Activated naive CD4-positive, alpha-beta T cell treated with anti-CD3 and anti-CD28 coated beads for 36 hours (primary cell): ENCODE measurements around the gene IFNA14. TPM values are rescaled to one million over a fixed set of nuclear protein-coding genes. Genes with fewer than 3 reads are reported as not detected.
A peak's percentile ranks its signal among the peaks of the same experiment; 100 is the strongest.
"Not testable (repeated sequence)": the region's sequence is repeated elsewhere in the genome, so short reads cannot be mapped to it uniquely, and the experiment has no call there.

Experiments
- CTCF ChIA-PET: fragments of 350-600 bp; sonication (Branson Sonifier 250); formaldehyde crosslinking; loops from one replicate; lab custom pipeline; 2021; ENCODE audit warnings: antibody characterized with exemption; lab: Charles Lee
- DNase-seq: peaks from one replicate; pipeline ENCODE4 v3.0.0-alpha.2; 2020
- H3K27ac Mint-ChIP-seq: one replicate; pipeline ENCODE4 v1.8.0; 2021; ENCODE audit warnings: mild to moderate bottlenecking, mixed read lengths
- H3K27me3 Mint-ChIP-seq: one replicate; pipeline ENCODE4 v1.8.0; 2021; ENCODE audit warnings: low read depth, mixed read lengths
- H3K36me3 Mint-ChIP-seq: one replicate; pipeline ENCODE4 v1.8.0; 2021; ENCODE audit warnings: low read depth, mixed read lengths
- H3K4me1 Mint-ChIP-seq: one replicate; pipeline ENCODE4 v1.8.0; 2021; ENCODE audit warnings: low read depth, mixed read lengths
- H3K4me3 Mint-ChIP-seq: one replicate; pipeline ENCODE4 v1.8.0; 2021; ENCODE audit warnings: mild to moderate bottlenecking, moderate library complexity, mixed read lengths
- H3K9me3 Mint-ChIP-seq: one replicate; pipeline ENCODE4 v1.8.0; 2021; ENCODE audit warnings: mixed read lengths
- intact Hi-C: fragments of 100-400 bp; cut with micrococcal nuclease; formaldehyde crosslinking; loops from one replicate; pipeline ENCODE4 v1.15.1; 2023
- total RNA-seq, 2 experiments: library from RNA; stranded (reverse); gene quantifications; one replicate each; pipeline ENCODE4 v1.2.3, GENCODE V29; 2021

Gene IFNA14
- total RNA-seq, 2 experiments from 2014 or later = not detected

- H3K27me3 Mint-ChIP-seq = peaks cover 3% of the 10 kb centered on the region
- DNase-seq = no peak
- H3K27ac Mint-ChIP-seq = no peak overlapping the region
- intact Hi-C loops = loop anchor here (2.0 kb wide), 2 partner anchors 57 to 145 kb away; no protein-coding TSS in a partner anchor
- no peaks in the 10 kb centered on the region for H3K36me3 Mint-ChIP-seq
- no peaks in the 10 kb centered on the region for H3K9me3 Mint-ChIP-seq
- CTCF ChIA-PET = interaction anchor here (0.7 to 3.3 kb wide), 9 partner anchors 11 to 196 kb away, joined by 3 to 14 read pairs (median 5); partner anchors contain the start of gene IFNA14
- H3K4me3 Mint-ChIP-seq = no peak overlapping the region
- H3K4me1 Mint-ChIP-seq = peaks cover 4% of the 10 kb centered on the region
Measured at GRCh38 chr9:21251638-21252037, 11.8 kb upstream of the IFNA14 start.

GRCh38 chr9:21251190-21251589 lies 11.4 kb upstream of the IFNA14 start:
- no peak for DNase-seq
- intact Hi-C loops = no loop called here
- no peak overlapping the region for H3K27ac Mint-ChIP-seq
- peaks cover 4% of the 10 kb centered on the region for H3K4me1 Mint-ChIP-seq
- H3K9me3 Mint-ChIP-seq = no peaks in the 10 kb centered on the region
- H3K4me3 Mint-ChIP-seq = no peak overlapping the region
- CTCF ChIA-PET = interaction anchor here (0.7 to 3.3 kb wide), 6 partner anchors 11 to 69 kb away, joined by 3 to 14 read pairs (median 8); partner anchors contain the start of gene IFNA14
- peaks cover 3% of the 10 kb centered on the region for H3K27me3 Mint-ChIP-seq
- no peaks in the 10 kb centered on the region for H3K36me3 Mint-ChIP-seq

GRCh38 chr9:21244836-21245235 lies 5.0 kb upstream of the IFNA14 start:
- H3K4me1 Mint-ChIP-seq = no peaks in the 10 kb centered on the region
- H3K9me3 Mint-ChIP-seq = no peaks in the 10 kb centered on the region
- intact Hi-C loops = no loop called here
- CTCF ChIA-PET = interaction anchor here (1.2 kb wide), 1 partner anchor 151 kb away, joined by 4 read pairs; no protein-coding TSS in a partner anchor
- no peak for DNase-seq
- H3K27ac Mint-ChIP-seq = no peak overlapping the region
- H3K36me3 Mint-ChIP-seq = no peaks in the 10 kb centered on the region
- no peak overlapping the region for H3K4me3 Mint-ChIP-seq
- peaks cover 6% of the 10 kb centered on the region for H3K27me3 Mint-ChIP-seq

- DNase-seq, H3K27ac Mint-ChIP-seq, H3K9me3 Mint-ChIP-seq, H3K4me1 Mint-ChIP-seq, H3K36me3 Mint-ChIP-seq, H3K27me3 Mint-ChIP-seq, H3K4me3 Mint-ChIP-seq: not testable (repeated sequence)
- CTCF ChIA-PET = interaction anchor here (0.8 to 2.4 kb wide), 18 partner anchors 13 to 231 kb away, joined by 3 to 10 read pairs (median 5); partner anchors contain the start of gene IFNA8
- intact Hi-C loops = loop anchor here (1.0 to 5.0 kb wide), 4 partner anchors 81 to 553 kb away; no protein-coding TSS in a partner anchor
Measured at GRCh38 chr9:21236360-21236714, 3.5 kb downstream of the IFNA14 start.

DNA sequence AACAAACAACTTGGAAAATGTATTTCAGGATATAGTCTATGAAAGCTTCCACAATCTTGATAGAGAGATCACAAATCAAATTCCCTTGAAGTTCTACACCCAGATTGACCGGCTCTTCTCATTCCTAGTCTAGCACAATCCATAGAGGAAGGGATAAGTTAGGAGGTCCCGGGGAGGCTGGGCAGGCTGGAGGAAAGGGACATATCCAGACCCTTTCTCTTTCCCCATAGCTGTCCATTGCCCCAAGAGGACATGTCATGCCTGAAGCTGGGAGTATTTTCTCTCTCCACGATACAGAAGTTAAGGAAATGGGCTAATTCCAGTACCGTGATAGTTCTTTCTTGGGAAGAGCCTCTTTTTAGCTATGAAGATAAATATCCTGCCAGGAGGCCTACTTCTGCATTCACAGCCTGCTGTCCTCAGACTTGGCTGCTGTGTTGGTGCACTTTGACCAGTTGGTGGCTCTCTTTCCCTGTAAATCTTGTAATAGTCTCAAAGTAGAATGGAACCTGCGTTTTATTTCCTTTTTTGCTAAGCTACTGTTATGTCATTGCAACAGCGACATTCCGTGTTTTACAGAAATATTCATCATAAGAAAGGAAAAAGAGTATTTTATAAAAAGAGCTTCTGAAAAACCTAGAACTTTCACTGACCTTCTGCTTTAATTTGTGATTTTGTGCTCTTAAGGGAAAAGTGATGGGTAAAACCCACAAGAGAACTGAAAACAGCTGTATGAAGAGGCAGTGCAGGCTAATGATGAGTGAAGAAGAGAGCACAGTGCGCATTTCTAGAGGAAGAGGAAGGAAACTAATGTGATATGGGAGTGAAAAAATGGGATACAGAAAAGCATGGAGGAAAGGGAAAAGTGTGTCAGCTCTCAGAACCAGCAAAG lies 4.1 kb downstream of the IFNA14 start:
- not testable (repeated sequence) for H3K36me3 Mint-ChIP-seq, H3K9me3 Mint-ChIP-seq, H3K27me3 Mint-ChIP-seq, H3K27ac Mint-ChIP-seq, H3K4me1 Mint-ChIP-seq
- peak overlapping the region; percentile 6 for H3K4me3 Mint-ChIP-seq
- intact Hi-C loops = loop anchor here (1.0 to 5.0 kb wide), 4 partner anchors 82 to 554 kb away; no protein-coding TSS in a partner anchor
- DNase-seq = peak; percentile 46
- CTCF ChIA-PET = interaction anchor here (0.7 to 2.4 kb wide), 23 partner anchors 14 to 552 kb away, joined by 3 to 10 read pairs (median 5); partner anchors contain the start of gene IFNA8

DNA sequence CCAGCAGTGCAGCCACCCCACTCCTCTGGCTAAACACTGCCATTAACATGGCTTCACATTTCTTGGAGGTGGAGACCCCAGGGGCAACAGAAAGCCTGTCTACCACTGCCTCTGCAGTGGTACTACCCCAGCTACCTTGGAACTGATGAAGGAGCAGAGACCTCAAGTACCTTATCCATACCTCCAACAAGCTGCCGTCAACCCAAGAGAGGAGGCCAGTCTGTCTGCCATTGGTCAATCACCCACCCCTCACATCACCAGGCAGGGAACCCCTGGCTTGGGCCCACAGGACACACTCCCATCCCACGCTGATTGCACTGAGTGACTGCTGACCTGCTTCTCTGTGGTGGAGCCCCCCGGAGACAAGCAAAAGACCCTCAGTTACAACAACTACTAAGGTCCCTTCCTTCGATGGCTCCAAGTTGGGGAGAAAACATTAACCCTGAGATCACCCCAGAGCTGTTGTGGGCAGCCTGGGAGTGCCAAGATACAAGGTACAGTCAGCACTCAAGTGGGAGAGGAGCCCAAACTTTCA lies 5.6 kb downstream of the IFNA14 start:
- no peak overlapping the region for H3K27ac Mint-ChIP-seq
- intact Hi-C loops = no loop called here
- H3K9me3 Mint-ChIP-seq = no peaks in the 10 kb centered on the region
- H3K36me3 Mint-ChIP-seq = no peaks in the 10 kb centered on the region
- CTCF ChIA-PET = interaction anchor here (0.9 to 1.9 kb wide), 6 partner anchors 22 to 554 kb away, joined by 3 to 8 read pairs (median 4); no protein-coding TSS in a partner anchor
- no peak for DNase-seq
- H3K4me3 Mint-ChIP-seq = no peak overlapping the region
- H3K4me1 Mint-ChIP-seq = peaks cover 8% of the 10 kb centered on the region
- peaks cover 1% of the 10 kb centered on the region for H3K27me3 Mint-ChIP-seq

- DNase-seq = no peak
- Mint-ChIP-seq H3K36me3 (no peaks in the 10 kb centered on the region), H3K27ac (no peak overlapping the region), H3K4me1 (peaks cover 8% of the 10 kb centered on the region), H3K4me3 (no peak overlapping the region), H3K27me3 (no peaks in the 10 kb centered on the region), H3K9me3 (no peaks in the 10 kb centered on the region)
- intact Hi-C loops = no loop called here
- CTCF ChIA-PET = interaction anchor here (1.1 to 1.4 kb wide), 2 partner anchors 21 to 38 kb away, joined by 3 read pairs; no protein-coding TSS in a partner anchor
Measured at GRCh38 chr9:21233258-21233657, 6.5 kb downstream of the IFNA14 start.

DNA sequence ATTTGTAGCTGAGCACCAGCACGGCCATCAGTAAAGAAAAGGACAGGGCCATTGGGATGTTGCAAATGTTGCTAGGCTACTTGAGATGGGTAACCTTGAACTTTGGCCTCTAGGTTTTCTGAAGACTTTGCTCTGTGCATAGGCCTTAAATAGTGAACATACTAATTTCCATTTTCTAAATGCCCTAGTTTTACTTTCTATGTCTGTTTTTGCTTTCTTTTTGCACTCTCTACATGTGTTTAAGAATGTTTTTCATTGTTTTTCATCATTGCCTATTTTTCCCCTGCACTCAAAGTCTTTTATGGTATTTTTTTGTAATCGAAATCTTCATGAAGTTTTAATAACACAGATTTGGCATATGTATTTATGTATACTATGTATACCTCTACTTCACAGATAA lies 11.7 kb downstream of the IFNA14 start, which contains the start of gene IFNA17:
Gene IFNA17 (minus strand): TSS at position 101 of the 400 bp plus-strand sequence. CDS start 49 bp downstream, at position 52.
- no peak within 1 kb of the TSS for H3K4me3 Mint-ChIP-seq
- no peaks in the 10 kb centered on the region for H3K9me3 Mint-ChIP-seq
- peaks cover 2% of the 10 kb centered on the region for H3K27me3 Mint-ChIP-seq
- no peaks in the 10 kb centered on the region for H3K36me3 Mint-ChIP-seq
- no peak within 1 kb of the TSS for H3K27ac Mint-ChIP-seq
- no peak for DNase-seq
- CTCF ChIA-PET = interaction anchor here (1.2 to 1.3 kb wide), 2 partner anchors 25 to 33 kb away, joined by 3 read pairs; no protein-coding TSS in a partner anchor
- intact Hi-C loops = no loop called here
- H3K4me1 Mint-ChIP-seq = no peaks in the 10 kb centered on the region

DNA sequence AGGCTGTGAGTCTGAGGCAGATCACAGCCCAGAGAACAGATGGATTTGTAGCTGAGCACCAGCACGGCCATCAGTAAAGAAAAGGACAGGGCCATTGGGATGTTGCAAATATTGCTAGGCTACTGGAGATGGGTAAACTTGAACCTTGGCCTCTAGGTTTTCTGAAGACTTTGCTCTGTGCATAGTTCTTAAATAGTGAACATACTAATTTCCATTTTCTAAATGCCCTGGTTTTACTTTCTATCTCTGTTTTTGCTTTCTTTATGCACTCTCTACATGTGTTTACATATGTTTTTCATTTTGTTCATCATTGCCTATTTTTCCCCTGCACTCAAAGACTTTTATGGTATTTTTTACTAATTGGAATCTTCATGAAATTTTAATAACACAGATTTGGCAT lies 22.6 kb downstream of the IFNA14 start, which contains the start of gene IFNA16:
Gene IFNA16 (minus strand): TSS at position 101 of the 400 bp plus-strand sequence. CDS start 6 bp downstream, at position 95.
- CTCF ChIA-PET = interaction anchor here (0.9 to 1.3 kb wide), 2 partner anchors 19 to 217 kb away, joined by 3 to 7 read pairs; no protein-coding TSS in a partner anchor
- H3K36me3 Mint-ChIP-seq, H3K4me3 Mint-ChIP-seq, H3K27ac Mint-ChIP-seq, intact Hi-C loops, H3K9me3 Mint-ChIP-seq, DNase-seq, H3K4me1 Mint-ChIP-seq: not testable (repeated sequence)
- H3K27me3 Mint-ChIP-seq = peaks cover 28% of the 10 kb centered on the region

GRCh38 chr9:21213411-21214326 lies 26.1 kb downstream of the IFNA14 start:
- Mint-ChIP-seq H3K4me3 (peak overlapping the region; percentile 19), H3K27me3 (peaks cover 14% of the 10 kb centered on the region)
- not testable (repeated sequence) for H3K36me3 Mint-ChIP-seq, H3K4me1 Mint-ChIP-seq, H3K9me3 Mint-ChIP-seq, DNase-seq, H3K27ac Mint-ChIP-seq
- intact Hi-C loops = loop anchor here (1.0 to 5.0 kb wide), 4 partner anchors 18 to 589 kb away; partner anchors contain the start of gene MTAP
- CTCF ChIA-PET = interaction anchor here (1.0 to 2.1 kb wide), 7 partner anchors 17 to 242 kb away, joined by 3 to 11 read pairs (median 5); no protein-coding TSS in a partner anchor

DNA sequence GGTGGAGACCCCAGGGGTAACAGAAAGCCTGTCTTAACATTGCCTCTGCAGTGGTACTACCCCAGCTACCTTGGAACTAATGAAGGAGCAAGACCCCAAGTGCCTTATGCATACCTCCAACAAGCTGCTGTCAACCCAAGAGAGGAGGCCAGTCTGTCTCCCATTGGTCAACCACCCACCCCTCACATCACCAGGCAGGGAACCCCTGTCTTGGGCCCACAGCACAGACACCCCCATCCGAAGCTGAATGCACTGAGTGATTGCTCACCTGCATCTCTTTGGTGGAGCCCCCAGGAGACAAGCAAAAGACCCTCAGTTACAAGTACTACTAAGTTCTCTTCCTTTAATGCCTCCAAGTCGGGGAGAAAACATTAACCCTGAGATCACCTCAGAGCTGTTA lies 27.6 kb downstream of the IFNA14 start:
- not testable (repeated sequence) for H3K36me3 Mint-ChIP-seq, H3K4me3 Mint-ChIP-seq, DNase-seq, H3K4me1 Mint-ChIP-seq, H3K27ac Mint-ChIP-seq, H3K9me3 Mint-ChIP-seq, H3K27me3 Mint-ChIP-seq
- CTCF ChIA-PET = interaction anchor here (1.1 to 2.1 kb wide), 5 partner anchors 15 to 243 kb away, joined by 3 to 11 read pairs (median 9); no protein-coding TSS in a partner anchor
- intact Hi-C loops = loop anchor here (5.0 kb wide), 2 partner anchors 185 to 590 kb away; partner anchors contain the start of gene MTAP
